Neural cell (in vitro differentiated cells): ENCODE results near the gene OTOP2. TPM values are rescaled to one million over a fixed set of nuclear protein-coding genes. Genes with fewer than 3 reads are reported as not detected.
"Not testable (repeated sequence)": the region's sequence is repeated elsewhere in the genome, so short reads cannot be mapped to it uniquely, and the experiment has no call there.

Source experiments
- H2AFZ ChIP-seq: fragments of 200-600, 300-800 bp; sonication (generic), shearing (Covaris generic); 2 replicates; pipeline ENCODE4 v1.6.0; 2014; ENCODE audit warnings: low read depth, mild to moderate bottlenecking, antibody characterized with exemption, low read length, moderate library complexity
- H3F3A ChIP-seq: fragments of 200-600 bp; shearing (Covaris generic); 2 replicates; pipeline ENCODE4 v1.6.1; 2016; ENCODE audit warnings: mild to moderate bottlenecking, moderate library complexity, mixed read lengths, antibody characterized with exemption, low read length; ENCODE audit not compliant: insufficient read depth, poor library complexity, severe bottlenecking
- H3K27ac ChIP-seq: fragments of 200-600, 300-800 bp; sonication (generic), shearing (Covaris generic); 2 replicates; pipeline ENCODE4 v1.5.1; 2014; ENCODE audit warnings: mild to moderate bottlenecking, low read length, moderate library complexity
- H3K27me3 ChIP-seq: fragments of 300-800, 200-600 bp; sonication (generic), shearing (Covaris generic); 2 replicates; pipeline ENCODE4 v1.6.0; 2014; ENCODE audit warnings: mild to moderate bottlenecking, low read depth, low read length, moderate library complexity; ENCODE audit not compliant: insufficient read depth
- H3K36me3 ChIP-seq: fragments of 300-800, 200-600 bp; sonication (generic), shearing (Covaris generic); 2 replicates; pipeline ENCODE4 v1.5.1; 2014; ENCODE audit warnings: mild to moderate bottlenecking, antibody characterized with exemption, low read length, moderate library complexity; ENCODE audit not compliant: insufficient read depth
- H3K4me2 ChIP-seq: fragments of 300-800, 200-600 bp; sonication (generic), shearing (Covaris generic); 2 replicates; pipeline ENCODE4 v1.6.0; 2014; ENCODE audit warnings: mild to moderate bottlenecking, low read length
- H3K4me3 ChIP-seq: fragments of 300-800, 200-600 bp; sonication (generic), shearing (Covaris generic); 2 replicates; pipeline ENCODE4 v1.5.1; 2014; ENCODE audit warnings: mild to moderate bottlenecking, low read length, moderate library complexity
- H3K79me2 ChIP-seq: fragments of 200-600 bp; shearing (Covaris generic); replicated peaks from 2 replicates; pipeline ENCODE4 v1.6.0; 2014; ENCODE audit warnings: mild to moderate bottlenecking, low read length, moderate library complexity; ENCODE audit not compliant: insufficient read depth
- H3K9ac ChIP-seq: fragments of 300-800, 200-600 bp; sonication (generic), shearing (Covaris generic); 2 replicates; pipeline ENCODE4 v1.6.1; 2016; ENCODE audit warnings: mild to moderate bottlenecking, low read length, mixed read lengths
- H3K9me2 ChIP-seq: fragments of 200-600 bp; shearing (Covaris generic); 2 replicates; pipeline ENCODE4 v1.6.1; 2016; ENCODE audit warnings: mild to moderate bottlenecking, low read length, mixed read lengths; ENCODE audit not compliant: insufficient read depth
- H3K9me3 ChIP-seq: fragments of 200-600, 300-800 bp; sonication (generic), shearing (Covaris generic); 2 replicates; pipeline ENCODE4 v1.6.1; 2016; ENCODE audit warnings: mild to moderate bottlenecking, mixed run types, low read length, moderate library complexity, mixed read lengths
- H4K20me1 ChIP-seq: fragments of 200-600 bp; shearing (Covaris generic); 2 replicates; pipeline ENCODE4 v1.6.1; 2016; ENCODE audit warnings: mild to moderate bottlenecking, mixed run types; ENCODE audit not compliant: insufficient read depth
- EP300 ChIP-seq: fragments of 450-650 bp; conservative IDR thresholded peaks from 2 replicates; pipeline ENCODE4 v1.6.1; 2014; ENCODE audit warnings: antibody characterized with exemption, mild to moderate bottlenecking, moderate library complexity; ENCODE audit not compliant: poor library complexity, severe bottlenecking
- EZH2 ChIP-seq: fragments of 200-600, 300-800 bp; shearing (Covaris generic), sonication (generic); IDR thresholded peaks from 2 replicates; pipeline ENCODE4 v1.6.1; 2014; ENCODE audit warnings: antibody characterized with exemption, low read length, borderline replicate concordance, mild to moderate bottlenecking; ENCODE audit not compliant: insufficient read depth, poor library complexity, severe bottlenecking
- MXI1 ChIP-seq: fragments of 450-650 bp; conservative IDR thresholded peaks from 2 replicates; pipeline ENCODE4 v1.6.1; 2014; ENCODE audit warnings: antibody characterized with exemption, mild to moderate bottlenecking; ENCODE audit not compliant: poor library complexity, severe bottlenecking
- POLR2AphosphoS5 ChIP-seq: IDR thresholded peaks from 2 replicates; pipeline ENCODE4 v1.6.1; 2012
- RAD21 ChIP-seq: fragments of 450-650 bp; conservative IDR thresholded peaks from 2 replicates; pipeline ENCODE4 v1.6.1; 2014; ENCODE audit warnings: antibody characterized with exemption, mild to moderate bottlenecking, moderate library complexity
- SMC3 ChIP-seq: fragments of 450-650 bp; conservative IDR thresholded peaks from 2 replicates; pipeline ENCODE4 v1.6.1; 2014; ENCODE audit warnings: antibody characterized with exemption, mild to moderate bottlenecking, moderate library complexity; ENCODE audit not compliant: poor library complexity
- TAF1 ChIP-seq: IDR thresholded peaks from 2 replicates; pipeline ENCODE4 v1.6.1; 2012; ENCODE audit warnings: low read depth
- polyA plus RNA-seq: library from polyadenylated mRNA; depleted of rRNA; stranded (reverse); fragments of >200 nt; gene quantifications from 2 replicates; pipeline ENCODE4 v1.2.3, GENCODE V29; 2014
- TF ChIP-seq, protein P1 (sequence below): IDR thresholded peaks from 2 replicates; pipeline ENCODE4 v1.6.1; 2012; ENCODE audit warnings: borderline replicate concordance
- TF ChIP-seq, protein P2 (sequence below): fragments of 450-650 bp; IDR thresholded peaks from 2 replicates; pipeline ENCODE4 v1.5.1; 2014; ENCODE audit warnings: antibody characterized with exemption, mild to moderate bottlenecking, moderate library complexity; ENCODE audit not compliant: poor library complexity, severe bottlenecking

The OTOP2 gene
- polyA plus RNA-seq, 1 donor from 2014 or later: not detected

DNA sequence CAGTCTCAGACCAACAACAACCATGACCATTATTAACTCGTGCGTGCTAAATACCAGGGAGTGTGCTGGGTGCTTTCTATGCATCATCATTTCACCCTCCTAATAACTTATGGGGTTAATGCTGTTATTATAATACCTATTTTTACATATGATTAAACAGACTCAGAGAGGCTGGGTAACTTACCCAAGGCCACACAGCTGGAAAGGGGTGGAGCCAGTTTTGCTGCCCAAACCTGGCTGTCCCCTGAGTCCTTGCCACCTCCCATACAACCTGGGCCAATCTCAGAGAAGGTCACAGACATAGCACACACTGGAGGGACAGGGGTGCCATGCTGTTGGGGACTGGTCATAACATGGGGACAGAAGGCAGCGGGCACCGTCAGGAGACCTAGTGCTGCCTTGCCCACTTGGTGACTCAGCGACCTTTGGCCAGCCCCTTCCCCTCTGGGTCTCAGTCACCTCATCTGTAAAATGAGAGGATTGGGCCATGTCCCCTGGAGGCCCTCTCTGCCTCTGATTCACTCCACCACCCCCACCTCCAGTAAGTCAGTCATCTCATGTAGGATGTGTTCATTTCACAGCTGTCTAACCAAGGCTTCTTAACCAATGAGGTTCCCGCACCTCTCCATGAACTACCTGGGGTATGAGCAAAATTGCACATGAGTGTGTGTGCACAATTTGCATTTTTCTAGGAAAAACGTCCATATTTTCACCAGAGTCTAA lies 19.2 kb upstream of the OTOP2 start:
- H3K9me2 ChIP-seq: no peaks in the 10 kb centered on the region
- H3K9me3 ChIP-seq: no peaks in the 10 kb centered on the region
- H2AFZ ChIP-seq: no peak overlapping the region
- H3K27me3 ChIP-seq: no peaks in the 10 kb centered on the region
- no peak overlapping the region for H3K9ac ChIP-seq
- H3K4me3 ChIP-seq: no peak overlapping the region
- no peak overlapping the region for H3K27ac ChIP-seq
- TF ChIP-seq, protein P1, sequence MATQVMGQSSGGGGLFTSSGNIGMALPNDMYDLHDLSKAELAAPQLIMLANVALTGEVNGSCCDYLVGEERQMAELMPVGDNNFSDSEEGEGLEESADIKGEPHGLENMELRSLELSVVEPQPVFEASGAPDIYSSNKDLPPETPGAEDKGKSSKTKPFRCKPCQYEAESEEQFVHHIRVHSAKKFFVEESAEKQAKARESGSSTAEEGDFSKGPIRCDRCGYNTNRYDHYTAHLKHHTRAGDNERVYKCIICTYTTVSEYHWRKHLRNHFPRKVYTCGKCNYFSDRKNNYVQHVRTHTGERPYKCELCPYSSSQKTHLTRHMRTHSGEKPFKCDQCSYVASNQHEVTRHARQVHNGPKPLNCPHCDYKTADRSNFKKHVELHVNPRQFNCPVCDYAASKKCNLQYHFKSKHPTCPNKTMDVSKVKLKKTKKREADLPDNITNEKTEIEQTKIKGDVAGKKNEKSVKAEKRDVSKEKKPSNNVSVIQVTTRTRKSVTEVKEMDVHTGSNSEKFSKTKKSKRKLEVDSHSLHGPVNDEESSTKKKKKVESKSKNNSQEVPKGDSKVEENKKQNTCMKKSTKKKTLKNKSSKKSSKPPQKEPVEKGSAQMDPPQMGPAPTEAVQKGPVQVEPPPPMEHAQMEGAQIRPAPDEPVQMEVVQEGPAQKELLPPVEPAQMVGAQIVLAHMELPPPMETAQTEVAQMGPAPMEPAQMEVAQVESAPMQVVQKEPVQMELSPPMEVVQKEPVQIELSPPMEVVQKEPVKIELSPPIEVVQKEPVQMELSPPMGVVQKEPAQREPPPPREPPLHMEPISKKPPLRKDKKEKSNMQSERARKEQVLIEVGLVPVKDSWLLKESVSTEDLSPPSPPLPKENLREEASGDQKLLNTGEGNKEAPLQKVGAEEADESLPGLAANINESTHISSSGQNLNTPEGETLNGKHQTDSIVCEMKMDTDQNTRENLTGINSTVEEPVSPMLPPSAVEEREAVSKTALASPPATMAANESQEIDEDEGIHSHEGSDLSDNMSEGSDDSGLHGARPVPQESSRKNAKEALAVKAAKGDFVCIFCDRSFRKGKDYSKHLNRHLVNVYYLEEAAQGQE: no peak
- TF ChIP-seq RAD21: no peak
- no peak for TF ChIP-seq POLR2AphosphoS5
- TF ChIP-seq EP300: no peak
- no peak for TF ChIP-seq MXI1
- TF ChIP-seq EZH2: no peak
- no peak overlapping the region for H3K4me2 ChIP-seq
- H3K36me3 ChIP-seq: no peaks in the 10 kb centered on the region
- H3K79me2 ChIP-seq: no peaks in the 10 kb centered on the region
- H4K20me1 ChIP-seq: no peaks in the 10 kb centered on the region
- H3F3A ChIP-seq: no peaks in the 10 kb centered on the region

DNA sequence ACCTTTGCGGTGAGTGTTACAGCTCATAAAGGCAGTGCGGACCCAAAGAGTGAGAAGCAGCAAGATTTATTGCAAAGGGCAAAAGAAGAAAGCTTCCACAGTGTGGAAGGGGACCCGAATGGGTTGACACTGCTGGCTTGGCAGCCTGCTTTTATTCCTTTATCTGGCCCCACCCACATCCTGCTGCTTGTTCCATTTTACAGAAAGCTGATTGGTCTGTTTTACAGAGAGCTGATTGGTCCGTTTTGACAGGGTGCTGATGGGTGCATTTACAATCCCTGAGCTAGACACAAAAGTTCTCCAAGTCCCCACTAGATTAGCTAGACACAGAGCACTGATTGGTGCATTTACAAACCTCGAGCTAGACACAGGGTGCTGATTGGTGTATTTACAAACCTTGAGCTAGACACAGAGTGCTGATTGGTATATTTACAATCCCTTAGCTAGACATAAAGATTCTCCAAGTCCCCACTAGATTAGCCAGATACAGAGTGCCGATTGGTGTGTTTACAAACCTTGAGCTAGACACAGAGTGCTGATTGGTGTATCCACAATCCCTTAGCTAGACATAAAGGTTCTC lies 17.8 kb upstream of the OTOP2 start:
- not testable (repeated sequence) for H4K20me1 ChIP-seq, H3K9me2 ChIP-seq, H2AFZ ChIP-seq, H3K4me2 ChIP-seq, H3K9ac ChIP-seq, H3K79me2 ChIP-seq, H3K9me3 ChIP-seq, H3F3A ChIP-seq, H3K27ac ChIP-seq, H3K36me3 ChIP-seq, H3K27me3 ChIP-seq, H3K4me3 ChIP-seq

DNA sequence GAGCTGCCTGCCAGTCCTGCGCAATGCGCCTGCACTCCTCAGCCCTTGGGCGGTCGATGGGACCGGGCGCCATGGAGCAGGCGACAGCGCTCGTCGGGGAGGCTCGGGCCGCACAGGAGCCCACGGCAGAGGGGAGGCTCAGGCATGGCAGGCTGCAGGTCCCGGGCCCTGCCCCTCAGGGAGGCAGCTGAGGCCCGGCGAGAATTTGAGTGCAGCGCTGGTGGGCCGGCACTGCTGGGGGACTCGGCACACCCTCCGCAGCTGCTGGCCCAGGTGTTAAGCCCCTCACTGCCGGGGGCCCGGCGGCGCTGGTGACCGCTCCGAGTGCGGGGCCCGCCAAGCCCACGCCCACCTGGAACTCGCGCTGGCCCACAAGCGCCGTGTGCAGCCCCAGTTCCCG lies 17.1 kb upstream of the OTOP2 start:
- H3K4me2 ChIP-seq: no peak overlapping the region
- no peaks in the 10 kb centered on the region for H3F3A ChIP-seq
- H3K79me2 ChIP-seq: no peaks in the 10 kb centered on the region
- H2AFZ ChIP-seq: no peak overlapping the region
- H3K27ac ChIP-seq: no peak overlapping the region
- no peak overlapping the region for H3K4me3 ChIP-seq
- no peaks in the 10 kb centered on the region for H4K20me1 ChIP-seq
- no peak overlapping the region for H3K9ac ChIP-seq
- H3K27me3 ChIP-seq: no peaks in the 10 kb centered on the region
- TF ChIP-seq, protein P1: no peak
- TF ChIP-seq EZH2 (no peak), POLR2AphosphoS5 (no peak), SMC3 (no peak), EP300 (no peak), MXI1 (no peak), RAD21 (no peak), TAF1 (no peak)
- TF ChIP-seq, protein P2, sequence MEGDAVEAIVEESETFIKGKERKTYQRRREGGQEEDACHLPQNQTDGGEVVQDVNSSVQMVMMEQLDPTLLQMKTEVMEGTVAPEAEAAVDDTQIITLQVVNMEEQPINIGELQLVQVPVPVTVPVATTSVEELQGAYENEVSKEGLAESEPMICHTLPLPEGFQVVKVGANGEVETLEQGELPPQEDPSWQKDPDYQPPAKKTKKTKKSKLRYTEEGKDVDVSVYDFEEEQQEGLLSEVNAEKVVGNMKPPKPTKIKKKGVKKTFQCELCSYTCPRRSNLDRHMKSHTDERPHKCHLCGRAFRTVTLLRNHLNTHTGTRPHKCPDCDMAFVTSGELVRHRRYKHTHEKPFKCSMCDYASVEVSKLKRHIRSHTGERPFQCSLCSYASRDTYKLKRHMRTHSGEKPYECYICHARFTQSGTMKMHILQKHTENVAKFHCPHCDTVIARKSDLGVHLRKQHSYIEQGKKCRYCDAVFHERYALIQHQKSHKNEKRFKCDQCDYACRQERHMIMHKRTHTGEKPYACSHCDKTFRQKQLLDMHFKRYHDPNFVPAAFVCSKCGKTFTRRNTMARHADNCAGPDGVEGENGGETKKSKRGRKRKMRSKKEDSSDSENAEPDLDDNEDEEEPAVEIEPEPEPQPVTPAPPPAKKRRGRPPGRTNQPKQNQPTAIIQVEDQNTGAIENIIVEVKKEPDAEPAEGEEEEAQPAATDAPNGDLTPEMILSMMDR: no peak
- no peaks in the 10 kb centered on the region for H3K36me3 ChIP-seq
- no peaks in the 10 kb centered on the region for H3K9me2 ChIP-seq
- H3K9me3 ChIP-seq: no peaks in the 10 kb centered on the region

DNA sequence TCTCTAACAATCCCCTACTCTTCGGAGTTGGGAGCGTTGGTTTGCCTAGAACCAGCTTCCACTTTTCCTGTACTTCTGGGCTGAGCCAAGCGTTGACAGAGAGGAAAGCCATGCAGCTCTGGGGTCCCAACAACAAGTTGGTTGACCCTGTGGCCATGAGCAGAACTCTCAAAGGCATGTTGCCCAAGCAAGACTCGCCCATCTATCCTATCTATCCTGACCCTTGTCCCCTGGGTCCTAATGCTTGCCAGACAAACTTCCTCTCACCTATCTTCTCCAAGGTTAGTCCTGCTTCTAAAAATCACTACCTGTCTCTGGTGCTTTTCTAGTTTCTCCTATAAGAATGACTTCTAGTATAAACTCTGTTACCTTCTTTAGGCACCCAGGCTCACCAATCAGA lies 15.0 kb upstream of the OTOP2 start:
- not testable (repeated sequence) for H3K4me3 ChIP-seq, H3K27ac ChIP-seq, H3F3A ChIP-seq, H2AFZ ChIP-seq, H3K9ac ChIP-seq, H4K20me1 ChIP-seq, H3K9me2 ChIP-seq, H3K9me3 ChIP-seq, H3K36me3 ChIP-seq, H3K4me2 ChIP-seq, H3K79me2 ChIP-seq, H3K27me3 ChIP-seq
